Karpas-422 (cell line): ENCODE results near the gene LEFTY2. TPM values are rescaled to one million over a fixed set of nuclear protein-coding genes. Genes with fewer than 3 reads are reported as not detected.
"Not testable (repeated sequence)": the region's sequence is repeated elsewhere in the genome, so short reads cannot be mapped to it uniquely, and the experiment has no call there.

Experiments used
- DNase-seq: peaks from one replicate; pipeline ENCODE4 v3.0.0-alpha.2; 2015
- H2AFZ ChIP-seq: fragments of 200-600 bp; sonication (generic); 2 replicates; pipeline ENCODE4 v1.6.1; 2014; ENCODE audit warnings: antibody characterized with exemption, low read length, mixed read lengths
- H3K27ac ChIP-seq: fragments of 200-600 bp; sonication (generic); 2 replicates; pipeline ENCODE4 v1.5.1; 2014; ENCODE audit warnings: mild to moderate bottlenecking, low read length, moderate library complexity
- H3K27me3 ChIP-seq: fragments of 200-600 bp; sonication (generic); 2 replicates; pipeline ENCODE4 v1.6.1; 2014; ENCODE audit warnings: low read length, mixed read lengths
- H3K36me3 ChIP-seq: fragments of 200-600 bp; sonication (generic); 2 replicates; pipeline ENCODE4 v1.6.1; 2014; ENCODE audit warnings: low read length, mixed read lengths; ENCODE audit not compliant: insufficient read depth
- H3K4me1 ChIP-seq: fragments of 200-600 bp; sonication (generic); 2 replicates; pipeline ENCODE4 v1.6.1; 2014; ENCODE audit warnings: mild to moderate bottlenecking, low read length, mixed read lengths
- H3K4me2 ChIP-seq: fragments of 200-600 bp; sonication (generic); 2 replicates; pipeline ENCODE4 v1.6.1; 2014; ENCODE audit warnings: low read length, low read depth, mild to moderate bottlenecking; ENCODE audit not compliant: poor library complexity, severe bottlenecking
- H3K4me3 ChIP-seq: fragments of 200-600 bp; sonication (generic); 2 replicates; pipeline ENCODE4 v1.5.1; 2014; ENCODE audit warnings: mild to moderate bottlenecking, antibody characterized with exemption, low read length, mixed read lengths
- H3K79me2 ChIP-seq: fragments of 200-600 bp; sonication (generic); 2 replicates; pipeline ENCODE4 v1.6.1; 2014; ENCODE audit warnings: mild to moderate bottlenecking, low read length, mixed read lengths
- H3K9ac ChIP-seq: fragments of 200-600 bp; sonication (generic); 2 replicates; pipeline ENCODE4 v1.6.0; 2014; ENCODE audit warnings: low read length
- H3K9me2 ChIP-seq: fragments of 200-600 bp; sonication (generic), shearing (Covaris generic); replicated peaks from 2 replicates; pipeline ENCODE4 v1.6.0; 2014; ENCODE audit warnings: mild to moderate bottlenecking, low read length, moderate library complexity; ENCODE audit not compliant: insufficient read depth
- H3K9me3 ChIP-seq: fragments of 300-700, 200-600 bp; sonication (generic); 2 replicates; pipeline ENCODE4 v1.6.1; 2014; ENCODE audit warnings: low read length, mixed read lengths
- H4K20me1 ChIP-seq: fragments of 200-600 bp; sonication (generic); 2 replicates; pipeline ENCODE4 v1.6.1; 2014; ENCODE audit warnings: mild to moderate bottlenecking, antibody characterized with exemption, low read length, low read depth; ENCODE audit not compliant: insufficient read depth
- total RNA-seq: library from RNA; depleted of rRNA; stranded (reverse); fragments of >200 nt; shearing (Covaris generic); gene quantifications from 2 replicates; pipeline ENCODE4 v1.2.3, GENCODE V29; 2014; ENCODE audit warnings: low replicate concordance

LEFTY2 gene
- total RNA-seq, 1 experiment from 2014 or later = not detected

DNA sequence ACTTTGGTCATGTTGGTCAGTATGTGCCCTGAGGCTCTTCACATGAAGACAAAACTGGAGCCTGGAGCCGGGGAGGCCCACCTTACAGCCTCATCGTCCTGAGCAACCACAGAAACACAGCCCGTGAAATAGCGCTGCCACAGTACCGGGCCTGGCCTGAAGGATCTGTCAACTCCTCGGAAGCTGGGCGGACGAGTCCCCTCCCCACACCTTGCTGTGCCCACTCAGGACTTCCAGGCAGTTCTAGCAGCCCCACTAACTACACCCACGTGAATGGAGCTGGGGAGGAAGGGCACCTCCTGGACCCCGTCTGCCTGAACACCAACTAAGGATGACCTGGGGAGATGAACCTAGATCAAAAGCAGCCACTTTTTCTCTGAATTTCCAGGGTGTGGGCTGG is 33.4 kb upstream of the LEFTY2 start:
- H4K20me1 ChIP-seq = no peaks in the 10 kb centered on the region
- H3K4me2 ChIP-seq = no peak overlapping the region
- no peak overlapping the region for H3K9ac ChIP-seq
- H3K4me3 ChIP-seq = no peak overlapping the region
- H3K36me3 ChIP-seq = no peaks in the 10 kb centered on the region; the same call in 1 of the 2 replicates
- DNase-seq = no peak
- no peaks in the 10 kb centered on the region for H3K9me2 ChIP-seq
- H3K79me2 ChIP-seq = no peaks in the 10 kb centered on the region
- H3K4me1 ChIP-seq = peaks cover 6% of the 10 kb centered on the region
- H3K27ac ChIP-seq = no peak overlapping the region
- H3K9me3 ChIP-seq = no peaks in the 10 kb centered on the region
- H3K27me3 ChIP-seq = no peaks in the 10 kb centered on the region
- no peak overlapping the region for H2AFZ ChIP-seq

DNA sequence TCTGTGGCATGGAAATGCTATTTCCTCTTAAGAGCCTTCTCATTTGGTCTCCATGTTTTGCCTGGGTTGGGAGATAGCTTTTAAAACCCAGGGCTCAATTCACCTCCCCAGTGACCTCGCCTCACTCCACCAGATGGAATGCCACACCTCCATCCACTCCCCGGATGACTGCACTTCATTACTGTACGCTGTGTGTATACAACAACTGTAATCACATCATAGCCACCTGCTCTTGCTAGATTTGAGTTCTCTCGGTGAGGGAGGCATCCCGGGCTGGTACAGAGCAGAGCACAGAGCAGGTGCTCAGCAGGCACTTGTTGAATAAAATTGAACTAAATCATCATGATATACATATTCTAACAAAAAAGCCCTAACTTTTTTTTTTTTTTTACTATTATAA is 32.1 kb upstream of the LEFTY2 start:
- Histone ChIP-seq H3K9me2 (no peaks in the 10 kb centered on the region), H3K4me2 (no peak overlapping the region)

DNA sequence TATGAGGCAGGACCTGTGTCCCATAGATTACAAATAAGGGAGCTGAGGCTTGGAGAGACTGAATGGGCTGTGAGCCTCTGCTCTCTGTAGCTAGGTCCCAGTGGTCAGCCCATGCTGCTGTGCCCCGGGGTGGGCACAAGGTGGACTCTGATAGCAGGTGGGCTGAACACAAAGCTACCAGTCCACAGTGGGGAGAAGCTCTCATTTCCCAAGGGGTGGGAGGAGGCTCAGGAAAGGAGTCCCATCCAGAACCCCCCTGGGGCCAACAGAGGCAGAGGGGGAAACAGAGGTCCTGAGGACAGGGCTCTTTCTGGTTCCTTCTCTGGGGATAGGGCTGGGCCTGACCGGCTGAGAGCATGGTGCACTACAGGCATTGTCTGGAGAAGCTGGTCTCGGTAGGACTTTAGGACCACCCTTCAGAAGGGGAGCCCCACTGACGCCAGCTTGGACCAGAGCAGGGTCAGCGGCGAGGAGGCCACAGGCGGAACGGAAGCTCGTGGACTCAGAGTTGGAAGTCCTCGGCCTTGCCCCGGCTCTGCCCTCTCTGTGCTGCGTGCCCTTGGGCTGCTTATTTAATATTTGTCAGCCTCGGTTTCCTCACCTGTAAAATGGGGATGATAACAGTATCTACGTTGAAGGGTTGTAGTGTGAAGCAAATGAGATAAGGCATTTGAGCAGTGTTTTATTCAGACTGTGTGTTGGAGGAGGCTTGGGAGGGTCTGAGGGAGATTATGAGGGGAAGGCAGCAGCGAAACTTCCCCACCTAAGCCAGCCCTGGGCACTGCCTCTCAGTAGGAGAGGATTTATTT is 31.5 kb upstream of the LEFTY2 start:
- no peaks in the 10 kb centered on the region for H4K20me1 ChIP-seq
- DNase-seq = no peak
- H3K9me3 ChIP-seq = no peaks in the 10 kb centered on the region
- H3K36me3 ChIP-seq = no peaks in the 10 kb centered on the region
- no peak overlapping the region for H3K4me3 ChIP-seq
- no peak overlapping the region for H3K9ac ChIP-seq
- no peak overlapping the region for H3K27ac ChIP-seq
- no peak overlapping the region for H2AFZ ChIP-seq
- H3K4me1 ChIP-seq = 0 out of 2 replicates have a peak, but pooled peaks cover 2% of the 10 kb centered on the region
- no peaks in the 10 kb centered on the region for H3K9me2 ChIP-seq
- no peaks in the 10 kb centered on the region for H3K27me3 ChIP-seq
- H3K4me2 ChIP-seq = no peak overlapping the region
- no peaks in the 10 kb centered on the region for H3K79me2 ChIP-seq

More for the DNA sequence above, 32.1 kb upstream of the LEFTY2 start:
- no peaks in the 10 kb centered on the region for H3K36me3 ChIP-seq
- no peak for DNase-seq
- no peak overlapping the region for H3K27ac ChIP-seq
- no peaks in the 10 kb centered on the region for H3K9me3 ChIP-seq
- no peaks in the 10 kb centered on the region for H4K20me1 ChIP-seq
- no peak overlapping the region for H2AFZ ChIP-seq
- no peaks in the 10 kb centered on the region for H3K27me3 ChIP-seq
- no peak overlapping the region for H3K9ac ChIP-seq
- H3K4me1 ChIP-seq = peaks cover 3% of the 10 kb centered on the region
- no peak overlapping the region for H3K4me3 ChIP-seq
- H3K79me2 ChIP-seq = no peaks in the 10 kb centered on the region

GRCh38 chr1:225970592-225971157 is 29.7 kb upstream of the LEFTY2 start:
- H3K4me3 ChIP-seq, H3K9ac ChIP-seq, H3K36me3 ChIP-seq, H3K9me3 ChIP-seq, H3K4me2 ChIP-seq, H3K79me2 ChIP-seq, H3K9me2 ChIP-seq, H3K27me3 ChIP-seq, DNase-seq, H4K20me1 ChIP-seq, H3K4me1 ChIP-seq, H2AFZ ChIP-seq, H3K27ac ChIP-seq: not testable (repeated sequence)

- DNase-seq, H3K9me2 ChIP-seq, H3K27ac ChIP-seq, H3K36me3 ChIP-seq, H3K4me2 ChIP-seq, H3K4me3 ChIP-seq, H3K4me1 ChIP-seq, H2AFZ ChIP-seq, H3K9ac ChIP-seq, H3K79me2 ChIP-seq, H4K20me1 ChIP-seq, H3K9me3 ChIP-seq, H3K27me3 ChIP-seq: not testable (repeated sequence)
These were observed 28.7 kb upstream of the LEFTY2 start for GRCh38 chr1:225969751-225970150.

GRCh38 chr1:225965231-225965630 is 24.2 kb upstream of the LEFTY2 start:
- Histone ChIP-seq H3K4me2 (no peak overlapping the region), H3K27ac (no peak overlapping the region), H3K27me3 (no peaks in the 10 kb centered on the region), H3K36me3 (no peaks in the 10 kb centered on the region), H3K9me3 (no peaks in the 10 kb centered on the region), H3K4me1 (0 out of 2 replicates have a peak, but pooled peaks cover 2% of the 10 kb centered on the region), H3K9me2 (no peaks in the 10 kb centered on the region), H4K20me1 (no peaks in the 10 kb centered on the region), H3K9ac (no peak overlapping the region), H3K4me3 (no peak overlapping the region), H3K79me2 (no peaks in the 10 kb centered on the region), H2AFZ (no peak overlapping the region)
- no peak for DNase-seq

DNA sequence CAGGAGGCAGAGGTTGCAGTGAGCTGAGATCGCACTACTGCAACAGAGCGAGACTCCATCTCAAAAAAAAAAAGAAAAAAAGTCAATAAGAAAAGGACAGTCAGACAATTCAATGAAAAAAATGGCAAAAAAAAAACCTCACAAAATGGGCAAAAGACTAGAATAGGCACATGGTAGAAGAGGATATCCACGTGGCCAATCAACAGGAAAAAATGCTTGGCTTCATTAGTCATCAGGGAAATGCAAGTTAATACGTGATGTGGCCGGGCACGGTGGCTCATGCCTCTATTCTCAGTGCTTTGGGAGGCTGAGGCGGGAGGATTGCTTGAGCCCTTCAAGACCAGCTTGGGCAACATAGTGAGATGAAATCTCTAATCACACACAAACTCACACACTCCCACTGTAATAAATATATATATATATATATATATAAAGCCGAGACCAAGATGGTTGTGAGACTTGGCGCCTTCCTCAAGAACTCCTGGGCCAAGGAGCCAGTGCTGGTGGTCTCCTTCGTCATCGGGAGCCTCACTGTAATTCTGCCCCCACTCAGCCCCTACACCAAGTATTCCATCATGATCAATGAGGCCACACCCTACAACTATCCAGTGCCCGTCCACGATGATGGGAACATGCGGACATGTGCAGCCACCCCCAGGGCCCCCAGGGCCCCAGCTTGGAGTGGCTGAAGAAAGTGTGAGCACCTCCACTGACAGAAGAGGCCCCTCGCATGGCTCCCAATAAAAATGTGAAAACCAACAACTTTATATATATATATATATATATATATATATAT is 22.9 kb upstream of the LEFTY2 start:
- H3K9me2 ChIP-seq = no peaks in the 10 kb centered on the region
- H3K4me3 ChIP-seq = no peak overlapping the region
- no peaks in the 10 kb centered on the region for H3K36me3 ChIP-seq
- DNase-seq = no peak
- no peaks in the 10 kb centered on the region for H4K20me1 ChIP-seq
- 0 out of 2 replicates have a peak, but pooled peaks cover 1% of the 10 kb centered on the region for H3K4me1 ChIP-seq
- no peaks in the 10 kb centered on the region for H3K27me3 ChIP-seq
- no peaks in the 10 kb centered on the region for H3K9me3 ChIP-seq
- H2AFZ ChIP-seq = no peak overlapping the region
- H3K27ac ChIP-seq = no peak overlapping the region
- no peak overlapping the region for H3K4me2 ChIP-seq
- no peak overlapping the region for H3K9ac ChIP-seq
- H3K79me2 ChIP-seq = no peaks in the 10 kb centered on the region

DNA sequence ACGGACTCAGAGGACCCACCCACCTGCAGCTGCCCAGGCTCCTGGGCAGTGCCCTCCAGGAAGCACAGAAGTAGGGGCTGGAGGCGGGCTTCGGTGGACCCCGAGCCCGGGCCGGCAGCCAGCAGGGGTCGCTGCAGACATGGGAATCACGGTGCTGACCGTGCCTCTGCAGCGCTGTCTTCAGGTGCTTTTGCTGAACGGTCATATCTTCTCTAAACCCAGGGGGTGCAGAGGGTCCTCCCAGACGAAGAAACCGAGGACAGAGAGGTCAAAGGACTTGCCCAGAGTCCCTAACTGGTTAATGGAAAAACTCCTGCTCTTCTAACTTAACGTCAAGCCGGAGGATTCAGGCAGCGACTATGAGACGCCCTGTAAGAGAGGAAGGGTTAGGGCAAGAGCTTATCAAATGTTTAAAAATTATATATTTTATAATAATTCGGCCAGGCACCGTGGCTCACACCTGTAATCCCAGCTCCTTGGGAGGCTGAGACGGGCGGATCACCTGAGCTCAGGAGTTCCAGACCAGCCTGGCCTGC is 21.5 kb upstream of the LEFTY2 start:
- no peaks in the 10 kb centered on the region for H4K20me1 ChIP-seq
- H3K9me2 ChIP-seq = no peaks in the 10 kb centered on the region
- peak; percentile 83 for DNase-seq
- no peaks in the 10 kb centered on the region for H3K4me1 ChIP-seq
- H3K9ac ChIP-seq = no peak overlapping the region
- H3K36me3 ChIP-seq = no peaks in the 10 kb centered on the region
- H3K4me3 ChIP-seq = no peak overlapping the region
- no peaks in the 10 kb centered on the region for H3K79me2 ChIP-seq
- no peak overlapping the region for H3K4me2 ChIP-seq
- H3K9me3 ChIP-seq = no peaks in the 10 kb centered on the region
- H3K27me3 ChIP-seq = no peaks in the 10 kb centered on the region
- H3K27ac ChIP-seq = no peak overlapping the region
- H2AFZ ChIP-seq = no peak overlapping the region
